GM12891 (cell line): ENCODE results near the gene CHMP1A.

Experiments used
- DNase-seq: peaks from one replicate; pipeline ENCODE4 v3.0.0; 2011; ENCODE audit warnings: low spot score; ENCODE audit not compliant: insufficient read length
- FAIRE-seq: peaks from 2 replicates; lab custom pipeline; 2011; peaks lifted over from hg19 to GRCh38; lab: Jason Lieb, UNC
- PAX5 ChIP-seq: IDR thresholded peaks from 2 replicates; pipeline ENCODE4 v1.6.1; 2011; ENCODE audit warnings: low read length, moderate library complexity, mild to moderate bottlenecking; ENCODE audit not compliant: insufficient read depth, severe bottlenecking
- POLR2A ChIP-seq: IDR thresholded peaks from 2 replicates; pipeline ENCODE4 v1.6.1; 2011; ENCODE audit warnings: low read depth, low read length, control low read depth
- POLR2AphosphoS5 ChIP-seq: IDR thresholded peaks from 2 replicates; pipeline ENCODE4 v1.6.1; 2011; ENCODE audit warnings: low read depth, low read length, control low read depth
- POU2F2 ChIP-seq: IDR thresholded peaks from 2 replicates; pipeline ENCODE4 v1.6.1; 2011; ENCODE audit warnings: low read depth, mild to moderate bottlenecking, control low read depth, low read length, moderate library complexity
- SPI1 ChIP-seq: IDR thresholded peaks from 2 replicates; pipeline ENCODE4 v1.6.1; 2011; ENCODE audit warnings: low read depth, low read length, control low read depth
- TAF1 ChIP-seq: IDR thresholded peaks from 2 replicates; pipeline ENCODE4 v1.6.1; 2011; ENCODE audit warnings: low read depth, low read length, control low read depth

CHMP1A gene

GRCh38 chr16:89658221-89658879 lies 842 bp upstream of the CHMP1A start:
- no peak for FAIRE-seq
- no peak for DNase-seq
- no peak for TF ChIP-seq POLR2A
- no peak for TF ChIP-seq POU2F2
- TF ChIP-seq PAX5, result no peak
- no peak for TF ChIP-seq TAF1
- TF ChIP-seq POLR2AphosphoS5, result no peak
- TF ChIP-seq SPI1, result no peak

GRCh38 chr16:89656435-89657121 lies 930 bp downstream of the CHMP1A start:
- no peak for FAIRE-seq
- DNase-seq, result no peak
- TF ChIP-seq TAF1 (no peak), POLR2AphosphoS5 (no peak), POU2F2 (no peak), PAX5 (no peak), POLR2A (no peak), SPI1 (no peak)

- FAIRE-seq, result no peak
- TF ChIP-seq SPI1 (no peak), POLR2AphosphoS5 (no peak), POU2F2 (no peak)
- DNase-seq, result no peak
Observed at GRCh38 chr16:89655062-89655643, 2.4 kb downstream of the CHMP1A start.

GRCh38 chr16:89653656-89654295 lies 3.7 kb downstream of the CHMP1A start:
- FAIRE-seq, result no peak
- DNase-seq, result no peak
- TF ChIP-seq POLR2A, result no peak
- no peak for TF ChIP-seq POLR2AphosphoS5

GRCh38 chr16:89651584-89651983 lies 5.9 kb downstream of the CHMP1A start:
- DNase-seq (no peak), FAIRE-seq (no peak)
- no peak for TF ChIP-seq POLR2AphosphoS5
- no peak for TF ChIP-seq TAF1

GRCh38 chr16:89646906-89647305 lies 10.6 kb downstream of the CHMP1A start:
- DNase-seq (no peak), FAIRE-seq (no peak)
- TF ChIP-seq POLR2AphosphoS5 (no peak), SPI1 (no peak), POLR2A (no peak), TAF1 (no peak), POU2F2 (no peak), PAX5 (no peak)

- DNase-seq (no peak), FAIRE-seq (no peak)
- TF ChIP-seq TAF1 (no peak), POU2F2 (no peak), POLR2AphosphoS5 (no peak), SPI1 (no peak), POLR2A (no peak), PAX5 (no peak)
Observed at GRCh38 chr16:89646270-89646669, 11.2 kb downstream of the CHMP1A start.

GRCh38 chr16:89645122-89645521 lies 12.4 kb downstream of the CHMP1A start:
- no peak for FAIRE-seq
- TF ChIP-seq POU2F2 (no peak), SPI1 (no peak)
- DNase-seq, result no peak

GRCh38 chr16:89643769-89644300 lies 13.7 kb downstream of the CHMP1A start:
- TF ChIP-seq POLR2A (peak; percentile 13), POU2F2 (0 out of 2 replicates have a peak, but pooled peaks have one; percentile 11), SPI1 (no peak), PAX5 (no peak)
- DNase-seq, result no peak
- no peak for FAIRE-seq
